Measurements from ENCODE around the gene PER2. TPM values are rescaled to one million over a fixed set of nuclear protein-coding genes. Genes with fewer than 3 reads are reported as not detected.

PER2 gene
- total and polyA plus RNA-seq, 9 of the 15 experiments (the other 6 are each of a cell fraction or from before 2014, with no cell fraction given), result 1.1 to 10.3 (median 2.9) TPM

GRCh38 chr2:238216651-238217184 lies 71.7 kb downstream of the PER2 start:
- Histone ChIP-seq H3K9me3 (replicated peaks; ENCODE audit: control insufficient read depth, insufficient read depth, low read depth, low read length) (no peaks in the 10 kb centered on the region), H2AFZ (ENCODE audit: low read depth, low read length) (no peak overlapping the region), H3K27ac (ENCODE audit: extremely low read depth, low read depth, low read length) (no peak overlapping the region), H3K27me3 (ENCODE audit: control insufficient read depth in 2 of 2, insufficient read depth in 2 of 2, low read length in 2 of 2) (no peaks in the 10 kb centered on the region), H3K79me2 (ENCODE audit: control insufficient read depth, insufficient read depth, low read length) (no peaks in the 10 kb centered on the region), H3K36me3 (ENCODE audit: control insufficient read depth, insufficient read depth, low read length) (no peaks in the 10 kb centered on the region), H3K4me1 (replicated peaks in 1 of 2; ENCODE audit: control insufficient read depth in 2 of 2, insufficient read depth in 2 of 2, low read length in 2 of 2) (peaks cover 0 to 6% of the 10 kb centered on the region in 2 experiments; a peak in 1 of 5 replicates), H3K9ac (ENCODE audit: insufficient read depth in 1 of 2, low read depth in 2 of 2, low read length in 2 of 2) (no peak overlapping the region), H3K4me2 (ENCODE audit: insufficient read depth, low read length) (no peak overlapping the region), H3K9me1 (ENCODE audit: control insufficient read depth, insufficient read depth, low read length) (no peaks in the 10 kb centered on the region), H4K20me1 (replicated peaks; ENCODE audit: control insufficient read depth, insufficient read depth, low read length) (no peaks in the 10 kb centered on the region), H3K4me3 (no peak overlapping the region)
- ATAC-seq (no peak), FAIRE-seq (no peak), DNase-seq (ENCODE audit: extremely low read depth in 1 of 4, low spot score in 3 of 4) (no peak)
- no peak for TF ChIP-seq ZBTB33 (CRISPR knock-in tag; IDR thresholded peaks at IDR 0.05)
- TF ChIP-seq CC2D1A (IDR thresholded peaks at IDR 0.05), result no peak
- TF ChIP-seq ZBTB11 (CRISPR knock-in tag; IDR thresholded peaks at IDR 0.05), result no peak
- no peak for TF ChIP-seq FOXA3 (CRISPR knock-in tag; conservative IDR thresholded peaks at IDR 0.05 in 1 of 2, IDR thresholded peaks at IDR 0.05 in 1 of 2)
- TF ChIP-seq TAL1 (IDR thresholded peaks at IDR 0.05), result no peak
- CTCF ChIA-PET (ENCODE audit: low intra/inter-chr PET ratio), result no interaction called here
- in situ Hi-C loops (cut with MboI), result no loop called here
- intact Hi-C loops (cut with micrococcal nuclease), result no loop called here
- 11% methylated on average over 2 of the region's 2 CpGs for WGBS (ENCODE audit: insufficient coverage, low coverage, missing lambda C conversion rate)
- no TSS peak for BruUV-seq (replicated peaks)
- POLR2A ChIA-PET, result interaction anchor here (0.7 kb wide), 1 partner anchor 9 kb away, joined by 3 read pairs; no protein-coding TSS in a partner anchor

Data from K562 (cell line).